HL-60 (cell line): Measurements from ENCODE around the gene IGLON5.

Source experiments
- POLR2AphosphoS5 ChIP-seq: IDR thresholded peaks from 2 replicates; pipeline ENCODE4 v1.6.1; 2012; ENCODE audit warnings: low read depth
- REST ChIP-seq: IDR thresholded peaks from 2 replicates; pipeline ENCODE4 v1.6.1; 2012; ENCODE audit warnings: low read depth; ENCODE audit not compliant: insufficient replicate concordance
- SPI1 ChIP-seq: IDR thresholded peaks from 2 replicates; pipeline ENCODE4 v1.6.1; 2012; ENCODE audit warnings: low read depth, mild to moderate bottlenecking, borderline replicate concordance
- TF ChIP-seq, protein P1 (sequence below): IDR thresholded peaks from one replicate; pipeline ENCODE4 v1.5.1; 2011; ENCODE audit warnings: low read length, control low read depth, inconsistent platforms; ENCODE audit not compliant: insufficient read depth

- TF ChIP-seq, protein P1, sequence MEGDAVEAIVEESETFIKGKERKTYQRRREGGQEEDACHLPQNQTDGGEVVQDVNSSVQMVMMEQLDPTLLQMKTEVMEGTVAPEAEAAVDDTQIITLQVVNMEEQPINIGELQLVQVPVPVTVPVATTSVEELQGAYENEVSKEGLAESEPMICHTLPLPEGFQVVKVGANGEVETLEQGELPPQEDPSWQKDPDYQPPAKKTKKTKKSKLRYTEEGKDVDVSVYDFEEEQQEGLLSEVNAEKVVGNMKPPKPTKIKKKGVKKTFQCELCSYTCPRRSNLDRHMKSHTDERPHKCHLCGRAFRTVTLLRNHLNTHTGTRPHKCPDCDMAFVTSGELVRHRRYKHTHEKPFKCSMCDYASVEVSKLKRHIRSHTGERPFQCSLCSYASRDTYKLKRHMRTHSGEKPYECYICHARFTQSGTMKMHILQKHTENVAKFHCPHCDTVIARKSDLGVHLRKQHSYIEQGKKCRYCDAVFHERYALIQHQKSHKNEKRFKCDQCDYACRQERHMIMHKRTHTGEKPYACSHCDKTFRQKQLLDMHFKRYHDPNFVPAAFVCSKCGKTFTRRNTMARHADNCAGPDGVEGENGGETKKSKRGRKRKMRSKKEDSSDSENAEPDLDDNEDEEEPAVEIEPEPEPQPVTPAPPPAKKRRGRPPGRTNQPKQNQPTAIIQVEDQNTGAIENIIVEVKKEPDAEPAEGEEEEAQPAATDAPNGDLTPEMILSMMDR, result no peak
- TF ChIP-seq POLR2AphosphoS5 (no peak), SPI1 (no peak), REST (peak; percentile 93)
Measured at GRCh38 chr19:51318687-51319648, 7.5 kb downstream of the IGLON5 start.
